Activated T-cell treated with anti-CD3 and anti-CD28 coated beads, Interleukin-2, amount 50 U/mL, for 72 hours (primary cell): ENCODE data around the gene CEP55. TPM values are rescaled to one million over a fixed set of nuclear protein-coding genes. Genes with fewer than 3 reads are reported as not detected.

ENCODE experiments used
- ATAC-seq, 2 donors: fragments of 150-1000 bp; cut with Tn5 transposase; replicated peaks in 1 of 2; 2 replicates each; pipeline ENCODE4 v1.10.0; 2021; ENCODE audit warnings: moderate library complexity in 2 of 2, mild to moderate bottlenecking in 1 of 2
- DNase-seq, 2 donors: peaks; one replicate each; pipeline ENCODE4 v3.0.0; 2021 to 2022; ENCODE audit warnings: mixed read lengths in 1 of 2
- H3K27ac Mint-ChIP-seq: one replicate; pipeline ENCODE4 v1.8.0; 2022; ENCODE audit warnings: mild to moderate bottlenecking, moderate library complexity, mixed read lengths
- H3K27me3 Mint-ChIP-seq: one replicate; pipeline ENCODE4 v1.8.0; 2022; ENCODE audit warnings: low read depth, mixed read lengths
- H3K36me3 Mint-ChIP-seq, 2 donors: one replicate each; pipeline ENCODE4 v1.8.0; 2022; ENCODE audit warnings: mixed read lengths in 2 of 2, mild to moderate bottlenecking in 1 of 2; ENCODE audit not compliant: insufficient read depth in 2 of 2
- H3K4me1 Mint-ChIP-seq: one replicate; pipeline ENCODE4 v1.8.0; 2022; ENCODE audit warnings: low read depth, mixed read lengths
- H3K4me3 Mint-ChIP-seq, 2 donors: one replicate each; pipeline ENCODE4 v1.8.0; 2022; ENCODE audit warnings: mild to moderate bottlenecking in 2 of 2, mixed read lengths in 2 of 2, moderate library complexity in 2 of 2
- H3K9me3 Mint-ChIP-seq, 2 donors: one replicate each; pipeline ENCODE4 v1.8.0; 2022; ENCODE audit warnings: mixed read lengths in 2 of 2
- total RNA-seq, 2 donors: library from RNA; stranded (reverse); gene quantifications; one replicate each; pipeline ENCODE4 v1.2.3, GENCODE V29; 2022

The CEP55 gene
- total RNA-seq, 2 donors from 2014 or later: 46.6 to 55.8 TPM

GRCh38 chr10:93567277-93568104 is 71.1 kb downstream of the CEP55 start:
- ATAC-seq (no peak), DNase-seq (no peak)
- Mint-ChIP-seq H3K4me3 (no peak overlapping the region), H3K27ac (no peak overlapping the region), H3K9me3 (no peaks in the 10 kb centered on the region), H3K36me3 (no peaks in the 10 kb centered on the region), H3K27me3 (peaks cover 72% of the 10 kb centered on the region), H3K4me1 (no peaks in the 10 kb centered on the region)

GRCh38 chr10:93568105-93568390 is 71.6 kb downstream of the CEP55 start:
- Mint-ChIP-seq H3K27me3 (peaks cover 76% of the 10 kb centered on the region), H3K36me3 (no peaks in the 10 kb centered on the region), H3K27ac (no peak overlapping the region), H3K9me3 (no peaks in the 10 kb centered on the region), H3K4me1 (peaks cover 2% of the 10 kb centered on the region), H3K4me3 (no peak overlapping the region)
- ATAC-seq: no peak
- no peak for DNase-seq

GRCh38 chr10:93570383-93570782 is 74.0 kb downstream of the CEP55 start:
- H3K4me3 Mint-ChIP-seq: no peak overlapping the region
- peaks cover 89% of the 10 kb centered on the region for H3K27me3 Mint-ChIP-seq
- ATAC-seq (no peak), DNase-seq (no peak)
- no peaks in the 10 kb centered on the region for H3K36me3 Mint-ChIP-seq
- H3K9me3 Mint-ChIP-seq: no peaks in the 10 kb centered on the region
- H3K27ac Mint-ChIP-seq: no peak overlapping the region
- H3K4me1 Mint-ChIP-seq: peaks cover 12% of the 10 kb centered on the region

- H3K27me3 Mint-ChIP-seq: peaks cover 73% of the 10 kb centered on the region
- no peak overlapping the region for H3K4me3 Mint-ChIP-seq
- H3K27ac Mint-ChIP-seq: no peak overlapping the region
- DNase-seq (no peak), ATAC-seq (no peak)
- peaks cover 12% of the 10 kb centered on the region for H3K4me1 Mint-ChIP-seq
- H3K36me3 Mint-ChIP-seq: no peaks in the 10 kb centered on the region
- H3K9me3 Mint-ChIP-seq: no peaks in the 10 kb centered on the region
These were observed 76.2 kb downstream of the CEP55 start for GRCh38 chr10:93572606-93573005.

GRCh38 chr10:93573051-93573909 is 76.9 kb downstream of the CEP55 start:
- H3K9me3 Mint-ChIP-seq: no peaks in the 10 kb centered on the region

GRCh38 chr10:93573924-93574323 is 77.5 kb downstream of the CEP55 start:
- DNase-seq (no peak), ATAC-seq (no peak)
- H3K4me1 Mint-ChIP-seq: peaks cover 12% of the 10 kb centered on the region
- H3K27me3 Mint-ChIP-seq: peaks cover 73% of the 10 kb centered on the region
- H3K9me3 Mint-ChIP-seq: no peaks in the 10 kb centered on the region
- no peak overlapping the region for H3K4me3 Mint-ChIP-seq
- H3K27ac Mint-ChIP-seq: no peak overlapping the region
- no peaks in the 10 kb centered on the region for H3K36me3 Mint-ChIP-seq

More at GRCh38 chr10:93573051-93573909, 76.9 kb downstream of the CEP55 start:
- Mint-ChIP-seq H3K4me3 (no peak overlapping the region), H3K4me1 (peaks cover 12% of the 10 kb centered on the region), H3K27me3 (peaks cover 71% of the 10 kb centered on the region), H3K27ac (no peak overlapping the region), H3K36me3 (no peaks in the 10 kb centered on the region)
- DNase-seq (no peak), ATAC-seq (no peak)

- Mint-ChIP-seq H3K27me3 (peaks cover 54% of the 10 kb centered on the region), H3K27ac (no peak overlapping the region), H3K4me1 (peaks cover 12% of the 10 kb centered on the region), H3K9me3 (peaks cover 0 to 6% of the 10 kb centered on the region in 2 donors), H3K36me3 (peaks cover 0 to 4% of the 10 kb centered on the region in 2 donors), H3K4me3 (no peak overlapping the region)
- no peak for ATAC-seq
- DNase-seq: no peak
These were observed 80.5 kb downstream of the CEP55 start for GRCh38 chr10:93576888-93577287.

GRCh38 chr10:93577565-93577964 is 81.2 kb downstream of the CEP55 start:
- peaks cover 48% of the 10 kb centered on the region for H3K27me3 Mint-ChIP-seq
- ATAC-seq: no peak
- no peak for DNase-seq
- H3K4me3 Mint-ChIP-seq: no peak overlapping the region
- H3K27ac Mint-ChIP-seq: no peak overlapping the region
- H3K9me3 Mint-ChIP-seq: peaks cover 0 to 6% of the 10 kb centered on the region in 2 donors
- H3K36me3 Mint-ChIP-seq: peaks cover 0 to 4% of the 10 kb centered on the region in 2 donors
- peaks cover 12% of the 10 kb centered on the region for H3K4me1 Mint-ChIP-seq

Other genes with a start within 250 kb of the CEP55 start
- gene MYOF, start 14.3 kb upstream of the CEP55 start, total RNA-seq: 10 to 100 TPM; 32.3 to 32.4 TPM
- gene FFAR4, start 70.1 kb downstream of the CEP55 start, total RNA-seq: not detected
- gene RBP4, start 104.6 kb downstream of the CEP55 start, total RNA-seq: not detected
- not detected for gene PDE6C, start 115.9 kb downstream of the CEP55 start, total RNA-seq
- 10 to 100 TPM; 27.9 to 40.7 TPM for gene FRA10AC1, start 206.0 kb downstream of the CEP55 start, total RNA-seq